ENCODE results near the gene SLC23A2.

Gene SLC23A2

GRCh38 chr20:4837760-4838159, 163.6 kb downstream of the SLC23A2 start:
- DNase-seq, result no peak

GRCh38 chr20:4836935-4837334, 164.4 kb downstream of the SLC23A2 start:
- DNase-seq, result no peak

GRCh38 chr20:4836473-4836872, 164.8 kb downstream of the SLC23A2 start:
- no peak for DNase-seq

- DNase-seq, result no peak
Observed at GRCh38 chr20:4835244-4836177, 165.8 kb downstream of the SLC23A2 start.

GRCh38 chr20:4833074-4833728, 168.1 kb downstream of the SLC23A2 start:
- DNase-seq, result no peak

- DNase-seq, result no peak
Observed at GRCh38 chr20:4832469-4832868, 168.8 kb downstream of the SLC23A2 start.

- no peak for DNase-seq
Observed at GRCh38 chr20:4830696-4831095, 170.6 kb downstream of the SLC23A2 start.

GRCh38 chr20:4830259-4830658, 171.1 kb downstream of the SLC23A2 start:
- no peak for DNase-seq

GRCh38 chr20:4829514-4830215, 171.6 kb downstream of the SLC23A2 start:
- DNase-seq, result no peak

GRCh38 chr20:4828830-4829513, 172.3 kb downstream of the SLC23A2 start:
- DNase-seq, result no peak

- no peak for DNase-seq
Observed at GRCh38 chr20:4821590-4821989, 179.7 kb downstream of the SLC23A2 start.

- no peak for DNase-seq
Observed at GRCh38 chr20:4820806-4821518, 180.3 kb downstream of the SLC23A2 start.

GRCh38 chr20:4819901-4820300, 181.4 kb downstream of the SLC23A2 start:
- DNase-seq, result no peak

- no peak for DNase-seq
Observed at GRCh38 chr20:4817230-4817671, 184.1 kb downstream of the SLC23A2 start.

- DNase-seq, result no peak
Observed at GRCh38 chr20:4815628-4816027, 185.7 kb downstream of the SLC23A2 start.

- DNase-seq, result peak; percentile 34 to 90 (median 72)
Observed at GRCh38 chr20:4814696-4815252, 186.5 kb downstream of the SLC23A2 start.

GRCh38 chr20:4813863-4814695, 187.2 kb downstream of the SLC23A2 start:
- peak in 3 of 5 experiments; percentile 55 to 96 (median 90) for DNase-seq

- DNase-seq, result peak in 1 of 5 experiments; percentile 70
Observed at GRCh38 chr20:4813076-4813862, 188.0 kb downstream of the SLC23A2 start.

GRCh38 chr20:4812641-4813075, 188.7 kb downstream of the SLC23A2 start:
- DNase-seq, result peak in 1 of 5 experiments; percentile 64

- peak in 1 of 5 experiments; percentile 84 for DNase-seq
Observed at GRCh38 chr20:4812216-4812615, 189.1 kb downstream of the SLC23A2 start.

All from T-helper 2 cell (primary cell).